HG02970 (cell line): ENCODE data around the gene MUC3A.

Source experiments
- ATAC-seq: cut with Tn5 transposase; IDR thresholded peaks from one replicate; pipeline ENCODE4 v1.9.1; 2021; ENCODE audit warnings: mild to moderate bottlenecking, moderate library complexity, moderate number of reproducible peaks; ENCODE audit not compliant: unreplicated experiment, low FRiP score

Gene MUC3A

DNA sequence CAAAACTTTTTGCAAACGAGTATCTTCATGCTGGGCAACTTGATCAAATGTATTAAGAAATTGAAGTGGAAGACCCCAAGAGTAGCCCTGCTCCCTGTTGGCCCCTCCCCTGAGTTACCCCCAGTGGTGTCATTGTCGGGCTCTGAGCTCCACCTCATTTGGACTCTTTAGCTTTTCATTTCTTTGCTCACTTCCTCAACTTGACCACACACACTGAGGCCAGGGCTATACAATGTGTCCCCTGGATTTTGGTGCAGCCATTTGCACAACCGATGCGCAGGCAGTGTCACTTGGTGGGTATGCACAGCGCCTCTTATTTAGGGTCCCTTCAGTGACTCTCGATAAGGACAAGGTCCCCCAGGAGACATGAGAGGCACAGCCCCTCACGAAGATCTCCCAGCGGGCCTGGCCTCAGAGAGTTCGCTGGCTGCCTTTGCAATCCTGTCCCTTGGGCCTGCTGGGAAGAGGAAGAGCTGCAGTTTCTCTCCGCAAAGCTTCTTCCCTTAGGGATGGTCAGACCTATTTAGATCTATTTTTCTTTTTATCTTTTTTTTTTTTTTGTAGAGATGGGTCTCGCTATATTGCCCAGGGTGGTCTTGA lies 2.5 kb upstream of the MUC3A start:
- no peak for ATAC-seq

GRCh38 chr7:100947792-100948191 lies 1.5 kb upstream of the MUC3A start:
- no peak for ATAC-seq

GRCh38 chr7:100949933-100950443 lies 654 bp downstream of the MUC3A start:
- no peak for ATAC-seq

DNA sequence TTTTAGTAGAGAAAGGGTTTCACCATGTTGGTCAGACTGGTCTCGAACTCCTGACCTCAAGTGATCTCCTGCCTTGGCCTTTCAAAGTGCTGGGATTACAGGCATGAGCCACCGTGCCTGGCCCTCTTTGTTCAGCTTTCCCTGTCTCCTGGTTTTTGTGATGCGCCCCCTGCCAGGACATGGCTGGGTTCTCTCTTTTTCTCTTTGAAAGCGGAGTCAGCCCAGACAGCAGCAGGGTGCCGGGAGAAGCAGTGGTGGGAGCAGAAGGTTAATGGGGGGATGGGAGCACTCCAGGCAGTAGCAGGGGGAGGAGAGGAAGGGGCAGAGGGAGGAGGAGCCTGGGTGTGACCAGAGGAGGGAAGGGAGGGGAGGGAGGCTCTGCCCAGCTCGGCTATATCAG lies 1.8 kb downstream of the MUC3A start:
- ATAC-seq, result no peak

DNA sequence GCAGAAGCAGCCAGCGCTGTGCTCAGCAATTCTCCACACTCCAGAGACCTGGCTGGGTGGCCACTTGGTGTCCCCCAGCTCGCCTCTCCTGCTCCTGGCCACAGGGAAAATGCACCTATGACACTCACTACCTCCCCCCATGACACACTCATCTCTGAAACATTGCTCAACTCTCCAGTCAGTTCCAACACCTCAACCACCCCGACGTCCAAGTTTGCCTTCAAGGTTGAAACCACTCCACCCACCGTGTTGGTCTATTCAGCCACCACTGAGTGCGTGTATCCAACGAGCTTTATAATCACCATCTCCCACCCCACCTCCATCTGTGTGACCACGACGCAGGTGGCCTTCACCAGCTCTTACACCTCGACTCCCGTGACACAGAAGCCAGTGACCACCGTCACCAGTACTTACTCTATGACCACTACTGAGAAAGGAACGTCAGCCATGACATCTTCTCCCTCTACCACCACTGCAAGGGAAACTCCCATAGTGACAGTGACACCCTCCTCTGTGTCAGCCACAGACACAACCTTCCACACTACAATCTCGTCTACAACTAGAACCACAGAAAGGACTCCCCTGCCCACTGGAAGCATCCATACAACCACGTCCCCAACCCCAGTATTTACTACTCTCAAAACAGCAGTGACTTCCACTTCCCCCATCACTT lies 2.7 kb downstream of the MUC3A start:
- ATAC-seq, result no peak

DNA sequence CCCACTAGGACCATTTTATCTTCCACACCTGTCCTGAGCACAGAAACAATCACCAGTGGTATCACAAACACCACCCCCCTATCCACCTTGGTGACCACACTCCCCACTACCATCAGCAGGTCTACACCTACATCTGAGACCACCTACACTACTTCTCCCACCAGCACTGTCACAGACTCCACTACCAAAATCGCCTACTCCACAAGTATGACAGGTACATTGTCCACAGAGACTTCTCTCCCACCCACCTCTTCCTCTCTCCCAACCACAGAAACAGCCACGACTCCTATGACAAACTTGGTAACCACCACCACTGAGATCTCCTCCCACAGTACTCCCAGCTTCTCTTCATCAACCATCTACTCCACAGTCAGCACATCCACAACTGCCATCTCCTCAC lies 3.3 kb downstream of the MUC3A start:
- ATAC-seq, result no peak

GRCh38 chr7:100957832-100958421 lies 8.6 kb downstream of the MUC3A start:
- no peak for ATAC-seq

- no peak for ATAC-seq
Observed at GRCh38 chr7:100959894-100960293, 10.6 kb downstream of the MUC3A start.

GRCh38 chr7:100962537-100962936 lies 13.2 kb downstream of the MUC3A start:
- no peak for ATAC-seq

DNA sequence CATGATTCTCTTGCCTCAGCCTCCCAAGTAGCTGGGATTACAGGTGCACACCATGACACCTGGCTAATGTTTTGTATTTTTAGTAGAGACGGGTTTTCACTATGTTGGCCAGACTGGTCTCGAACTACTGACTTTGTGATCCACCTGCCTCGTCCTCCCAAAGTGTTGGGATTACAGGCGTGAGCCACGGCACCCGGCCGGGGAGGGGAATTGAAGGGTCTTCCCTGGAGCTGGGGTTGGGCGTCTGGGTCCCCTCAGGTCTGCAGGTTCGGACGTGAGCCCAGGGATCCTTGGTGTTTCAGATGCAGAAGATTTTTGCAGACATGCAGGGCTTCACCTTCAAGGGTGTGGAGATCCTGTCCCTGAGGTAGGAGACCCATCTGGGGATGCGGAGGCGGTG lies 14.1 kb downstream of the MUC3A start:
- ATAC-seq, result no peak

DNA sequence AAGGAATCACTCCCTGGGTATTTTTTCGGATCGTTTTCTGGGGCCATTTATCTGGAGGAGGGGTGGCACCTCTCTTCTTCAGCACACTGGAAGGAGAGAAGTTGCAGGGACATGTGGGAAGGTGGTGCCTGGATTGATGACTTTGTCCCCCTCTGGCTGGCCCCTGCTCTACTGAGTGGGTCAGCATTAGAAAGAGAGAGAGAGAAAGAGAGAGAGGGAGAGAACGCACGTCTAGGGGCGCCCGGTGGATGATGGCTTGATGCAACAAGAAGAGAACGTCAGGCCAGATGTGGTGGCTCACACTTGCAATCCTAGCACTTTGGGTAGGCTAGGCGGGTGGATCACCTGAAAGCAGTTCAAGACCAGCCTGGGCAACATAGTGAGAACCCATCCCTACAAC lies 14.5 kb downstream of the MUC3A start:
- ATAC-seq, result no peak

DNA sequence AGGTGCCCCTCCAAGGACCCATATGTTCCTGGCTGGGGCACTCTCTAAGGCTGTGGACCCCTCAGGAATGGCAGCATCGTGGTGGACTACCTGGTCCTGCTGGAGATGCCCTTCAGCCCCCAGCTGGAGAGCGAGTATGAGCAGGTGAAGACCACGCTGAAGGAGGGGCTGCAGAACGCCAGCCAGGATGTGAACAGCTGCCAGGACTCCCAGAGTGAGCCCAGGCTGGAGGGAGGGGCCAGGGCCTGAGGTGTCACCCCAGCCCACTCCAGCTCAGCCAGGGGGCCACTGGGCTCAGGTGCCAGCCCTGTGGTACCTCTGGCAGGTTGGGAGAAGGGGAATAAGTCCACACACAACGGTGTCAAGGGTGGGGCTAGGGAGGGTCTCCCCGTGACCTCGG lies 15.3 kb downstream of the MUC3A start:
- ATAC-seq, result no peak

DNA sequence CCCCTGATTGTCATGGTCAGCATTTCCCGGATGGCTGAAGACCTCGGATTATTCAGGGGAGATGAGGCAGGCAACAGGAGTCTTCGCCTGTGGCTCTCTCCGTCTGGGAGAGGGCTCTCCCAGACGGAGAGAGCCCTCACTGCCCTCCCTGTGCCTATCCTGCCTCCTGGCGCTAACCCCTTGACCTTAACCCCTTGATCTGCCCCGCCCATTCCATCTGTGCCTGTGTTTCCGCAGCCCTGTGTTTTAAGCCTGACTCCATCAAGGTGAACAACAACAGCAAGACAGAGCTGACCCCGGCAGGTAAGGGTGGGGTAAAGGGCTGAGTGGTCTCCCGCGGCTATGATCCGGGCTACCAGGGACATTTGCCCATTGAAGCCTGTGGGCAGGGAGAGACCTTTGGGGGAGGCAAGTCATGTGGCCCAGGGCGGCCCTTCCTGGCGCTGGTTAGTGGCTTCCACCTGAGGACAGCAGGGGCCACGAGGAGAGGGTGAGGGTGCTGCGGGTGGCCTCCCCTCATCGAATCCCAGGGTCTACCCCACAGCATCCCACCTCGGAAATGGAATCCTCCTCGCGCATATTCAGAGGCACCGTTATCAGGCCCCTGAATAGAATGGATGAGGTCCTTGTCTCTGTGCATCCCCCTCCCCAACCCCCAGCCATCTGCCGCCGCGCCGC lies 15.8 kb downstream of the MUC3A start:
- ATAC-seq, result no peak

DNA sequence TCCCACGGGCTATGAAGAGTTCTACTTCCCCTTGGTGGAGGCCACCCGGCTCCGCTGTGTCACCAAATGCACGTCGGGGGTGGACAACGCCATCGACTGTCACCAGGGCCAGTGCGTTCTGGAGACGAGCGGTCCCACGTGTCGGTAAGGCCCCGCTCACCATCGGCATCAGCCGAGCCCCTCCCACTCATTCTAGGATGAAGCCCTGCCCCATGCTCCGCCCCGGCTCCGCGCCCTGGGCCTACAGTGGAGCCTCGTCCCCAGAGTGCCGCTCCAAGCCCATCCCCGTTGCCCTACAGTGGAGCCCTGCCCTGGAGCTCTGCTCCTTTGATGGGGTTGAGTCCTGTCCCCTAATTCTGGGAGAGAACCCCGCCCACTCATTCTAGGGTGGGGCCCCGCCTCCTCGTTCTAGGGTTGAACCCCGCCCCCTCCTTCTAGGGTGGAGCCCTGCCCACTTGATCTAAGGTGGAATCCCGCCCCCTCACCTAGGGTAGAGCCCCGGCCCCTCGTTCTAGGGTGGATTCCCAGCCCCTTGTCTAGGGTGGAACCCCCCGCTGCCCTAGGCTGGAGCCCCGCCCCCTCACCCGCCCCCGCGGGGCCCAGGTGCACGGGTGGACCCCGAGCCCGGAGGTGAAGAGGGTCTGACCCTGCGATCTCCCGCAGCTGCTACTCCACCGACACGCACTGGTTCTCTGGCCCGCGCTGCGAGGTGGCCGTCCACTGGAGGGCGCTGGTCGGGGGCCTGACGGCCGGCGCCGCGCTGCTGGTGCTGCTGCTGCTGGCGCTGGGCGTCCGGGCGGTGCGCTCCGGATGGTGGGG lies 16.6 kb downstream of the MUC3A start:
- no peak for ATAC-seq

- no peak for ATAC-seq
Observed at GRCh38 chr7:100966542-100967291, 17.4 kb downstream of the MUC3A start.

GRCh38 chr7:100967292-100967863 lies 18.0 kb downstream of the MUC3A start:
- ATAC-seq, result no peak

- ATAC-seq, result no peak
Observed at GRCh38 chr7:100968031-100968430, 18.7 kb downstream of the MUC3A start.

- ATAC-seq, result no peak
Observed at GRCh38 chr7:100968650-100969049, 19.3 kb downstream of the MUC3A start.

DNA sequence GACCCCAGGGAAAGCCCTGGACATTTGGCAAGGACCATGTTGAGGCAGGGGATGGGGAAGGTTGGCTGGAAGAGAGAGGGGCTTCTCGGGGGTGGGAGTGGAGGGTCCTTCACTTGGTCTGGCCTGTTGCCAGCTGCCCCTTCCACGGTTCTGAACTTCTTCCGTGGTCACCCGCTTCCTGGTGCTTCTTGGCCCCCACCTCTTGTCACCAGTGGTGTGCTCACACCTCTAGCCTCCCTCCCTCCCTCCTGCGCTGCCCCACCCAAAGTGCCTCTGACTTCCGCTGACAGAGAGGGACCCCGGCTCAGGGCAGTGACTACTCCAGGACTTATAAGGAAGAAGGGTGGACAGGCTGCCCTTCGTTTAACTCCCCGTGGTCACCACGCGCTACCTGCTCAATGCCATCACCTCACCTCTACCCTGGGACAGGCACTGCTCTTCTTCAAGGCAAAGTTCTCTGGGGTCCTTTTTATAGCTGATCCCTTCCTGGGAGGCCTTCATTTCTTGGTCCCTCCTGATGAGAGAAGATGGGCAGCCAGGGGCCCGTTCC lies 19.8 kb downstream of the MUC3A start, which contains the start of gene MUC12:
MUC12 (plus strand) TSS at position 500 of the 550 bp plus-strand sequence. CDS start 58 bp downstream, outside the sequence.
- ATAC-seq, result no peak
